Activated CD4-positive, alpha-beta T cell treated with anti-CD3 and anti-CD28 coated beads, Interleukin-10, Interleukin-2, amounts not matched to agents 100 ng/mL and 50 ng/mL, durations not matched to agents 16 hours and 8 hours (primary cell): ENCODE data around the gene BMAL1.

Experiments used
- DNase-seq: peaks from one replicate; pipeline ENCODE4 v3.0.0-alpha.2; 2020

The BMAL1 gene

GRCh38 chr11:13262096-13262495 is 15.5 kb upstream of the BMAL1 start:
- DNase-seq: no peak

- no peak for DNase-seq
Measured at GRCh38 chr11:13268791-13269190, 8.8 kb upstream of the BMAL1 start.

GRCh38 chr11:13269775-13270174 is 7.8 kb upstream of the BMAL1 start:
- DNase-seq: no peak

GRCh38 chr11:13271060-13271693 is 6.4 kb upstream of the BMAL1 start:
- no peak for DNase-seq

- no peak for DNase-seq
Measured at GRCh38 chr11:13276454-13276831, 1.1 kb upstream of the BMAL1 start.

- peak; percentile 99 for DNase-seq
Measured at GRCh38 chr11:13276832-13277767, 490 bp upstream of the BMAL1 start.

- no peak for DNase-seq
Measured at GRCh38 chr11:13278609-13279486, 1.3 kb downstream of the BMAL1 start.

GRCh38 chr11:13279487-13279834 is 1.9 kb downstream of the BMAL1 start:
- DNase-seq: no peak

- DNase-seq: no peak
Measured at GRCh38 chr11:13280092-13280722, 2.6 kb downstream of the BMAL1 start.

- DNase-seq: no peak
Measured at GRCh38 chr11:13280777-13281176, 3.2 kb downstream of the BMAL1 start.

GRCh38 chr11:13283636-13284035 is 6.0 kb downstream of the BMAL1 start:
- no peak for DNase-seq

GRCh38 chr11:13284776-13285588 is 7.4 kb downstream of the BMAL1 start:
- DNase-seq: peak; percentile 69

- no peak for DNase-seq
Measured at GRCh38 chr11:13286279-13286821, 8.8 kb downstream of the BMAL1 start.

GRCh38 chr11:13287036-13287435 is 9.4 kb downstream of the BMAL1 start:
- peak; percentile 69 for DNase-seq

GRCh38 chr11:13287681-13288080 is 10.1 kb downstream of the BMAL1 start:
- no peak for DNase-seq

GRCh38 chr11:13288375-13289029 is 10.9 kb downstream of the BMAL1 start:
- DNase-seq: peak; percentile 35

- no peak for DNase-seq
Measured at GRCh38 chr11:13289081-13289480, 11.5 kb downstream of the BMAL1 start.

- no peak for DNase-seq
Measured at GRCh38 chr11:13290221-13290980, 12.8 kb downstream of the BMAL1 start.

- no peak for DNase-seq
Measured at GRCh38 chr11:13291361-13291760, 13.8 kb downstream of the BMAL1 start.

GRCh38 chr11:13291800-13292199 is 14.2 kb downstream of the BMAL1 start:
- DNase-seq: no peak
